ENCODE measurements around the gene TOX2.

DNA sequence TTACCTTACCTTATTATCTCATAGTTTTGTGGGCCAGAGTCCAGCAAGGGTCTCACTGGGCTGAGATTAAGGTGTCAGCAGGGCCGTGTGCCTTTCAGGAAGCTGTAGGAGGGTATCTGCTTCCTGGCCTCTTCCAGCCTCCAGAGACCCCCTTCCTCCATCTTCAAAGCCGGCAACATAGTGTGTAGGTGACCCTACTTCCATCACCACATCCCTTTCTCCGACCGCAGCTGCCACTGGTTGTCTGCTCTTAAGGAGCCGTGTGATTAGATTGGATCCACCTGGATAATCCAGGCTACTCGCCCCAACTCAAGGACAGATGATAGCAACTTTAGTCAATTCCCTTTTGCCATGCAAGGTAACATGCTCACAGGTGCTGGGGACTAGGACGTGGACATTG lies 181.2 kb downstream of the TOX2 start:
- TF ChIP-seq, protein P1, sequence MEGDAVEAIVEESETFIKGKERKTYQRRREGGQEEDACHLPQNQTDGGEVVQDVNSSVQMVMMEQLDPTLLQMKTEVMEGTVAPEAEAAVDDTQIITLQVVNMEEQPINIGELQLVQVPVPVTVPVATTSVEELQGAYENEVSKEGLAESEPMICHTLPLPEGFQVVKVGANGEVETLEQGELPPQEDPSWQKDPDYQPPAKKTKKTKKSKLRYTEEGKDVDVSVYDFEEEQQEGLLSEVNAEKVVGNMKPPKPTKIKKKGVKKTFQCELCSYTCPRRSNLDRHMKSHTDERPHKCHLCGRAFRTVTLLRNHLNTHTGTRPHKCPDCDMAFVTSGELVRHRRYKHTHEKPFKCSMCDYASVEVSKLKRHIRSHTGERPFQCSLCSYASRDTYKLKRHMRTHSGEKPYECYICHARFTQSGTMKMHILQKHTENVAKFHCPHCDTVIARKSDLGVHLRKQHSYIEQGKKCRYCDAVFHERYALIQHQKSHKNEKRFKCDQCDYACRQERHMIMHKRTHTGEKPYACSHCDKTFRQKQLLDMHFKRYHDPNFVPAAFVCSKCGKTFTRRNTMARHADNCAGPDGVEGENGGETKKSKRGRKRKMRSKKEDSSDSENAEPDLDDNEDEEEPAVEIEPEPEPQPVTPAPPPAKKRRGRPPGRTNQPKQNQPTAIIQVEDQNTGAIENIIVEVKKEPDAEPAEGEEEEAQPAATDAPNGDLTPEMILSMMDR (IDR thresholded peaks at IDR 0.05 in 4 of 5, conservative IDR thresholded peaks at IDR 0.05 in 1 of 5) = no peak
- TF ChIP-seq POLR2A (IDR thresholded peaks at IDR 0.05) = no peak

Data from gastrocnemius medialis (tissue), 4 donors.